Measurements from ENCODE around the gene YRDC.

The YRDC gene

GRCh38 chr1:37807555-37808368 lies at the start of gene YRDC, which contains the start of gene C1orf122:
Gene YRDC, minus strand, starts transcription at chr1:37808208. Its CDS starts 28 bp downstream, at chr1:37808180.
Gene C1orf122, plus strand, starts transcription at chr1:37807790. Its CDS starts 615 bp downstream, at chr1:37808405.
- Histone ChIP-seq H3K27ac (ENCODE audit: poor library complexity, severe bottlenecking) (peak within 1 kb of the TSS; percentile 65), H3K27me3 (ENCODE audit: insufficient read depth, poor library complexity, severe bottlenecking) (no peaks in the 10 kb centered on the region), H3K4me3 (ENCODE audit: severe bottlenecking) (peak within 1 kb of the TSS; percentile 96), H3K4me1 (ENCODE audit: insufficient read depth, poor library complexity, severe bottlenecking) (peaks cover 3% of the 10 kb centered on the region), H3K9me3 (ENCODE audit: severe bottlenecking) (no peaks in the 10 kb centered on the region), H3K36me3 (ENCODE audit: low read depth) (peaks cover 51% of the 10 kb centered on the region)
- no peak for TF ChIP-seq CTCF (IDR thresholded peaks at IDR 0.05; ENCODE audit: poor library complexity, severe bottlenecking)
- peak; percentile 92 for DNase-seq (ENCODE audit: low spot score)
- ATAC-seq (ENCODE audit: low read depth) = peak; percentile 80

GRCh38 chr1:37854406-37854805 lies 46.4 kb upstream of the YRDC start:
- no peak for TF ChIP-seq CTCF (IDR thresholded peaks at IDR 0.05; ENCODE audit: poor library complexity, severe bottlenecking)
- Histone ChIP-seq H3K9me3 (ENCODE audit: severe bottlenecking) (no peaks in the 10 kb centered on the region), H3K4me3 (ENCODE audit: severe bottlenecking) (no peak overlapping the region), H3K27ac (ENCODE audit: poor library complexity, severe bottlenecking) (no peak overlapping the region), H3K4me1 (ENCODE audit: insufficient read depth, poor library complexity, severe bottlenecking) (peaks cover 21% of the 10 kb centered on the region), H3K36me3 (ENCODE audit: low read depth) (peaks cover 34% of the 10 kb centered on the region), H3K27me3 (ENCODE audit: insufficient read depth, poor library complexity, severe bottlenecking) (no peaks in the 10 kb centered on the region)
- ATAC-seq (ENCODE audit: low read depth) = no peak
- no peak for DNase-seq (ENCODE audit: low spot score)

- no peak overlapping the region for H3K4me3 ChIP-seq (ENCODE audit: severe bottlenecking)
- ATAC-seq (ENCODE audit: low read depth) = no peak
- no peak for TF ChIP-seq CTCF (IDR thresholded peaks at IDR 0.05; ENCODE audit: poor library complexity, severe bottlenecking)
- no peaks in the 10 kb centered on the region for H3K9me3 ChIP-seq (ENCODE audit: severe bottlenecking)
- DNase-seq (ENCODE audit: low spot score) = no peak
- H3K27ac ChIP-seq (ENCODE audit: poor library complexity, severe bottlenecking) = no peak overlapping the region
- peaks cover 37% of the 10 kb centered on the region for H3K36me3 ChIP-seq (ENCODE audit: low read depth)
- H3K4me1 ChIP-seq (ENCODE audit: insufficient read depth, poor library complexity, severe bottlenecking) = peaks cover 16% of the 10 kb centered on the region
- H3K27me3 ChIP-seq (ENCODE audit: insufficient read depth, poor library complexity, severe bottlenecking) = no peaks in the 10 kb centered on the region
These were observed 45.1 kb upstream of the YRDC start for GRCh38 chr1:37853157-37853556.

- ATAC-seq (ENCODE audit: low read depth) (no peak), DNase-seq (ENCODE audit: low spot score) (no peak)
- no peaks in the 10 kb centered on the region for H3K9me3 ChIP-seq (ENCODE audit: severe bottlenecking)
- H3K4me3 ChIP-seq (ENCODE audit: severe bottlenecking) = no peak overlapping the region
- H3K27ac ChIP-seq (ENCODE audit: poor library complexity, severe bottlenecking) = no peak overlapping the region
- H3K27me3 ChIP-seq (ENCODE audit: insufficient read depth, poor library complexity, severe bottlenecking) = no peaks in the 10 kb centered on the region
- peaks cover 14% of the 10 kb centered on the region for H3K4me1 ChIP-seq (ENCODE audit: insufficient read depth, poor library complexity, severe bottlenecking)
- no peak for TF ChIP-seq CTCF (IDR thresholded peaks at IDR 0.05; ENCODE audit: poor library complexity, severe bottlenecking)
- H3K36me3 ChIP-seq (ENCODE audit: low read depth) = peaks cover 30% of the 10 kb centered on the region
These were observed 43.8 kb upstream of the YRDC start for GRCh38 chr1:37851782-37852210.

- peaks cover 26% of the 10 kb centered on the region for H3K36me3 ChIP-seq (ENCODE audit: low read depth)
- no peak for TF ChIP-seq CTCF (IDR thresholded peaks at IDR 0.05; ENCODE audit: poor library complexity, severe bottlenecking)
- no peak overlapping the region for H3K4me3 ChIP-seq (ENCODE audit: severe bottlenecking)
- no peak overlapping the region for H3K27ac ChIP-seq (ENCODE audit: poor library complexity, severe bottlenecking)
- no peak for DNase-seq (ENCODE audit: low spot score)
- peaks cover 14% of the 10 kb centered on the region for H3K4me1 ChIP-seq (ENCODE audit: insufficient read depth, poor library complexity, severe bottlenecking)
- ATAC-seq (ENCODE audit: low read depth) = no peak
- H3K27me3 ChIP-seq (ENCODE audit: insufficient read depth, poor library complexity, severe bottlenecking) = no peaks in the 10 kb centered on the region
- no peaks in the 10 kb centered on the region for H3K9me3 ChIP-seq (ENCODE audit: severe bottlenecking)
These were observed 43.3 kb upstream of the YRDC start for GRCh38 chr1:37851262-37851661.
